Gastroesophageal sphincter (tissue), 3 donors: ENCODE measurements around the gene ACTL6B.

Source experiments
- POLR2A ChIP-seq, 2 donors: fragments of 450-650 bp; IDR thresholded peaks; one replicate each; pipeline ENCODE4 v1.6.1; 2017; ENCODE audit warnings: antibody characterized with exemption in 2 of 2, mild to moderate bottlenecking in 2 of 2, moderate library complexity in 1 of 2
- POLR2AphosphoS5 ChIP-seq: sonication (generic); formaldehyde crosslinking; IDR thresholded peaks from one replicate; pipeline ENCODE4 v1.6.1; 2017; ENCODE audit warnings: antibody characterized with exemption
- TF ChIP-seq, protein P1 (sequence below), 4 experiments: fragments of 200-600 bp in 2 of 4; fragments of 450-650 bp in 2 of 4; sonication (generic) in 1 of 4; IDR thresholded peaks; one replicate each; pipeline ENCODE4 v1.5.1; 2017 to 2019; ENCODE audit warnings: antibody characterized with exemption in 4 of 4, mild to moderate bottlenecking in 2 of 4, moderate library complexity in 2 of 4

DNA sequence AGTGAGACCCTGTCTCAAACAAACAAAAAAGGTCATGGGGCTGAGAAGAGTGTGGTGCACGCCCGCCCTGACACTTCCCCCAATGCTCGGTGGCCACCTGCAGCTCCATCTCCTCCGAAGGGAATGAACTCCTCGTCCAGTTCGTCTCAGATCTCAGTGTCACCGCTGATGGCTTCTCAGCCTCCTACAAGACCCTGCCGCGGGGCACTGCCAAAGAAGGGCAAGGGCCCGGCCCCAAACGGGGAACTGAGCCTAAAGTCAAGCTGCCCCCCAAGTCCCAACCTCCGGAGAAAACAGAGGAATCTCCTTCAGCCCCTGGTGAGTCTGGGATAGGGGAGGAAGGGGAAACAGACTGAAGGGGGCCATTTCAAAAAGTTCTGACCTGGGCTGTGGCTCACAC is 49.9 kb downstream of the ACTL6B start:
- TF ChIP-seq POLR2A (IDR thresholded peaks at IDR 0.05) (no peak), POLR2AphosphoS5 (no peak)
- TF ChIP-seq, protein P1, sequence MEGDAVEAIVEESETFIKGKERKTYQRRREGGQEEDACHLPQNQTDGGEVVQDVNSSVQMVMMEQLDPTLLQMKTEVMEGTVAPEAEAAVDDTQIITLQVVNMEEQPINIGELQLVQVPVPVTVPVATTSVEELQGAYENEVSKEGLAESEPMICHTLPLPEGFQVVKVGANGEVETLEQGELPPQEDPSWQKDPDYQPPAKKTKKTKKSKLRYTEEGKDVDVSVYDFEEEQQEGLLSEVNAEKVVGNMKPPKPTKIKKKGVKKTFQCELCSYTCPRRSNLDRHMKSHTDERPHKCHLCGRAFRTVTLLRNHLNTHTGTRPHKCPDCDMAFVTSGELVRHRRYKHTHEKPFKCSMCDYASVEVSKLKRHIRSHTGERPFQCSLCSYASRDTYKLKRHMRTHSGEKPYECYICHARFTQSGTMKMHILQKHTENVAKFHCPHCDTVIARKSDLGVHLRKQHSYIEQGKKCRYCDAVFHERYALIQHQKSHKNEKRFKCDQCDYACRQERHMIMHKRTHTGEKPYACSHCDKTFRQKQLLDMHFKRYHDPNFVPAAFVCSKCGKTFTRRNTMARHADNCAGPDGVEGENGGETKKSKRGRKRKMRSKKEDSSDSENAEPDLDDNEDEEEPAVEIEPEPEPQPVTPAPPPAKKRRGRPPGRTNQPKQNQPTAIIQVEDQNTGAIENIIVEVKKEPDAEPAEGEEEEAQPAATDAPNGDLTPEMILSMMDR (IDR thresholded peaks at IDR 0.05) = no peak
